HCT116 (cell line): ENCODE results near the gene ACSM5. TPM values are rescaled to one million over a fixed set of nuclear protein-coding genes. Genes with fewer than 3 reads are reported as not detected.

Experiments used
- ATAC-seq: fragments of 200-7000 bp; cut with Tn5 transposase; 2 replicates; pipeline ENCODE4 v1.9.1; 2020; ENCODE audit warnings: mild to moderate bottlenecking, moderate library complexity
- BruUV-seq: library from RNA; stranded (reverse); fragments of 400-500 nt; replicated peaks from 2 replicates; lab custom pipeline; 2021; lab: Mats Ljungman, UMichigan
- CTCF ChIA-PET: fragments of 300-600 bp; sonication (Branson Sonifier 250); formaldehyde crosslinking; loops from one replicate; lab custom pipeline; 2021; ENCODE audit warnings: antibody characterized with exemption; lab: Charles Lee
- POLR2A ChIA-PET: fragments of 300-600, 350-600 bp; sonication (Branson Sonifier 250); formaldehyde crosslinking; loops from one replicate; lab custom pipeline; 2021; ENCODE audit warnings: antibody characterized with exemption; lab: Charles Lee
- RAD21 ChIA-PET, 2 experiments: fragments of 300-600 bp; sonication (Branson Sonifier 250); formaldehyde crosslinking; loops; one replicate each; lab custom pipeline; 2023; ENCODE audit warnings: low total read pairs in 2 of 2; ENCODE audit not compliant: uncharacterized antibody in 2 of 2, unreplicated experiment in 2 of 2, low non-redundant PET in 1 of 2; lab: Charles Lee
- DNase-seq: peaks from one replicate; pipeline ENCODE4 v3.0.0-alpha.2; 2010; ENCODE audit warnings: low read depth, low spot score
- H2AFZ ChIP-seq: fragments of 200-600 bp; shearing (Covaris generic), sonication (generic); 2 replicates; pipeline ENCODE4 v1.6.1; 2017; ENCODE audit warnings: low read depth, mixed run types, mixed read lengths, antibody characterized with exemption, low read length; ENCODE audit not compliant: poor library complexity, severe bottlenecking
- H3K27ac ChIP-seq: 2 replicates; pipeline ENCODE4 v1.5.1; 2012; ENCODE audit warnings: low read depth, low read length
- H3K27me3 ChIP-seq: fragments of 200-600 bp; sonication (generic); 2 replicates; pipeline ENCODE4 v1.6.1; 2016; ENCODE audit warnings: mixed run types, low read length, mixed read lengths; ENCODE audit not compliant: insufficient read depth
- H3K36me3 ChIP-seq, 2 experiments: fragments of 200-500 bp in 1 of 2; fragments of 200-600 bp in 1 of 2; sonication (Bioruptor generic) in 1 of 2; sonication (generic) in 1 of 2; 2 replicates each; pipeline versions ENCODE4 v1.5.1 to v1.6.1; 2014 to 2016; ENCODE audit warnings: low read length in 2 of 2, inconsistent platforms in 1 of 2, mixed read lengths in 1 of 2, mixed run types in 1 of 2; ENCODE audit not compliant: insufficient read depth in 2 of 2, control insufficient read depth in 1 of 2
- H3K4me1 ChIP-seq, 2 experiments: fragments of 200-600 bp in 1 of 2; sonication (generic) in 1 of 2; 2 replicates each; pipeline versions ENCODE4 v1.5.1 to v1.6.1; 2012 to 2017; ENCODE audit warnings: low read length in 2 of 2, inconsistent platforms in 1 of 2, mild to moderate bottlenecking in 1 of 2, mixed read lengths in 1 of 2, mixed run types in 1 of 2, moderate library complexity in 1 of 2; ENCODE audit not compliant: insufficient read depth in 2 of 2, control insufficient read depth in 1 of 2
- H3K4me2 ChIP-seq: fragments of 200-600 bp; sonication (generic); 2 replicates; pipeline ENCODE4 v1.6.1; 2017; ENCODE audit warnings: mixed run types, low read length, mixed read lengths
- H3K4me3 ChIP-seq, 2 experiments: fragments of 200-600 bp in 1 of 2; sonication (generic) in 1 of 2; replicated peaks in 1 of 2; 2 replicates each; pipeline ENCODE4 v1.5.1; 2011 to 2016; ENCODE audit warnings: low read length in 2 of 2, control low read depth in 1 of 2, low read depth in 1 of 2, mild to moderate bottlenecking in 1 of 2, mixed read lengths in 1 of 2, mixed run types in 1 of 2
- H3K79me2 ChIP-seq: fragments of 200-600 bp; sonication (generic); 2 replicates; pipeline ENCODE4 v1.6.1; 2017; ENCODE audit warnings: mild to moderate bottlenecking, mixed run types, low read length, moderate library complexity, mixed read lengths; ENCODE audit not compliant: insufficient read depth
- H3K9ac ChIP-seq: fragments of 200-600 bp; sonication (generic); 2 replicates; pipeline ENCODE4 v1.6.1; 2016; ENCODE audit warnings: low read length, mixed read lengths
- H3K9me2 ChIP-seq: fragments of 200-600 bp; sonication (generic), shearing (Covaris generic); 2 replicates; pipeline ENCODE4 v1.6.1; 2017; ENCODE audit warnings: mixed run types, mild to moderate bottlenecking, moderate library complexity; ENCODE audit not compliant: insufficient read depth
- H3K9me3 ChIP-seq, 2 experiments: fragments of 200-500 bp in 1 of 2; fragments of 200-600 bp in 1 of 2; sonication (Bioruptor generic) in 1 of 2; sonication (generic) in 1 of 2; 2 replicates each; pipeline ENCODE4 v1.6.1; 2014 to 2017; ENCODE audit warnings: low read length in 2 of 2, mixed read lengths in 2 of 2, inconsistent platforms in 1 of 2, low read depth in 1 of 2, mild to moderate bottlenecking in 1 of 2, mixed run types in 1 of 2, moderate library complexity in 1 of 2; ENCODE audit not compliant: control insufficient read depth in 1 of 2, insufficient read depth in 1 of 2
- H4K20me1 ChIP-seq: fragments of 200-600 bp; sonication (generic), shearing (Covaris generic); 2 replicates; pipeline ENCODE4 v1.6.1; 2017; ENCODE audit warnings: mixed run types, mild to moderate bottlenecking, moderate library complexity; ENCODE audit not compliant: insufficient read depth
- CEBPB ChIP-seq: IDR thresholded peaks from 2 replicates; pipeline ENCODE4 v1.6.1; 2012; ENCODE audit warnings: low read depth
- JUND ChIP-seq: IDR thresholded peaks from 2 replicates; pipeline ENCODE4 v1.6.1; 2012
- POLR2A ChIP-seq: IDR thresholded peaks from 2 replicates; pipeline ENCODE4 v1.7.0; 2011; ENCODE audit warnings: borderline replicate concordance; ENCODE audit not compliant: insufficient read depth, insufficient read length; ENCODE audit errors: extremely low read depth
- RAD21 ChIP-seq: IDR thresholded peaks from 2 replicates; pipeline ENCODE4 v1.6.1; 2012; ENCODE audit warnings: low read depth, mild to moderate bottlenecking
- ZFX ChIP-seq: fragments of 450-650 bp; IDR thresholded peaks from 2 replicates; pipeline ENCODE4 v1.6.1; 2017
- intact Hi-C: fragments of 100-400 bp; cut with micrococcal nuclease; formaldehyde crosslinking; loops from 2 replicates; pipeline ENCODE4 v1.10.0; 2022
- total RNA-seq: library from RNA; stranded (reverse); gene quantifications from one replicate; pipeline ENCODE4 v1.2.1, GENCODE V29; 2021; ENCODE audit not compliant: unreplicated experiment
- TF ChIP-seq, protein P1 (sequence below): IDR thresholded peaks from 2 replicates; pipeline ENCODE4 v1.6.1; 2012; ENCODE audit warnings: low read depth
- TF ChIP-seq, protein P2 (sequence below): IDR thresholded peaks from 2 replicates; pipeline ENCODE4 v1.6.1; 2012
- TF ChIP-seq, protein P3 (sequence below): IDR thresholded peaks from 2 replicates; pipeline ENCODE4 v1.6.1; 2012

The ACSM5 gene
- total RNA-seq, 1 experiment from 2014 or later = not detected

GRCh38 chr16:20484726-20485125, 75.4 kb downstream of the ACSM5 start (continued):
- TF ChIP-seq, protein P1, sequence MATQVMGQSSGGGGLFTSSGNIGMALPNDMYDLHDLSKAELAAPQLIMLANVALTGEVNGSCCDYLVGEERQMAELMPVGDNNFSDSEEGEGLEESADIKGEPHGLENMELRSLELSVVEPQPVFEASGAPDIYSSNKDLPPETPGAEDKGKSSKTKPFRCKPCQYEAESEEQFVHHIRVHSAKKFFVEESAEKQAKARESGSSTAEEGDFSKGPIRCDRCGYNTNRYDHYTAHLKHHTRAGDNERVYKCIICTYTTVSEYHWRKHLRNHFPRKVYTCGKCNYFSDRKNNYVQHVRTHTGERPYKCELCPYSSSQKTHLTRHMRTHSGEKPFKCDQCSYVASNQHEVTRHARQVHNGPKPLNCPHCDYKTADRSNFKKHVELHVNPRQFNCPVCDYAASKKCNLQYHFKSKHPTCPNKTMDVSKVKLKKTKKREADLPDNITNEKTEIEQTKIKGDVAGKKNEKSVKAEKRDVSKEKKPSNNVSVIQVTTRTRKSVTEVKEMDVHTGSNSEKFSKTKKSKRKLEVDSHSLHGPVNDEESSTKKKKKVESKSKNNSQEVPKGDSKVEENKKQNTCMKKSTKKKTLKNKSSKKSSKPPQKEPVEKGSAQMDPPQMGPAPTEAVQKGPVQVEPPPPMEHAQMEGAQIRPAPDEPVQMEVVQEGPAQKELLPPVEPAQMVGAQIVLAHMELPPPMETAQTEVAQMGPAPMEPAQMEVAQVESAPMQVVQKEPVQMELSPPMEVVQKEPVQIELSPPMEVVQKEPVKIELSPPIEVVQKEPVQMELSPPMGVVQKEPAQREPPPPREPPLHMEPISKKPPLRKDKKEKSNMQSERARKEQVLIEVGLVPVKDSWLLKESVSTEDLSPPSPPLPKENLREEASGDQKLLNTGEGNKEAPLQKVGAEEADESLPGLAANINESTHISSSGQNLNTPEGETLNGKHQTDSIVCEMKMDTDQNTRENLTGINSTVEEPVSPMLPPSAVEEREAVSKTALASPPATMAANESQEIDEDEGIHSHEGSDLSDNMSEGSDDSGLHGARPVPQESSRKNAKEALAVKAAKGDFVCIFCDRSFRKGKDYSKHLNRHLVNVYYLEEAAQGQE = no peak
- TF ChIP-seq, protein P2, sequence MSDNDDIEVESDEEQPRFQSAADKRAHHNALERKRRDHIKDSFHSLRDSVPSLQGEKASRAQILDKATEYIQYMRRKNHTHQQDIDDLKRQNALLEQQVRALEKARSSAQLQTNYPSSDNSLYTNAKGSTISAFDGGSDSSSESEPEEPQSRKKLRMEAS = no peak
- no peak for TF ChIP-seq RAD21
- no peak for TF ChIP-seq POLR2A
- TF ChIP-seq, all 23 proteins: peak for 0

- no peak for ATAC-seq
- no peak overlapping the region for H3K4me3 ChIP-seq
- ChIA-PET CTCF (no interaction called here), RAD21 (no interaction called here), POLR2A (no interaction called here)
- TF ChIP-seq, protein P3, sequence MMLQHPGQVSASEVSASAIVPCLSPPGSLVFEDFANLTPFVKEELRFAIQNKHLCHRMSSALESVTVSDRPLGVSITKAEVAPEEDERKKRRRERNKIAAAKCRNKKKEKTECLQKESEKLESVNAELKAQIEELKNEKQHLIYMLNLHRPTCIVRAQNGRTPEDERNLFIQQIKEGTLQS = no peak
- TF ChIP-seq JUND (no peak), CEBPB (no peak), ZFX (no peak)
- no peaks in the 10 kb centered on the region for H3K36me3 ChIP-seq
- no peaks in the 10 kb centered on the region for H4K20me1 ChIP-seq
- H3K4me2 ChIP-seq = no peak overlapping the region
- no peak overlapping the region for H3K27ac ChIP-seq
- H2AFZ ChIP-seq = no peak overlapping the region
- H3K9ac ChIP-seq = no peak overlapping the region
- no peaks in the 10 kb centered on the region for H3K9me3 ChIP-seq
- no peaks in the 10 kb centered on the region for H3K4me1 ChIP-seq
- intact Hi-C loops = no loop called here
- no peak for DNase-seq
- H3K27me3 ChIP-seq = 0 out of 2 replicates have a peak, but pooled peaks cover 3% of the 10 kb centered on the region
- H3K9me2 ChIP-seq = no peaks in the 10 kb centered on the region
- H3K79me2 ChIP-seq = no peaks in the 10 kb centered on the region
- BruUV-seq = no TSS peak
Measured at GRCh38 chr16:20485408-20485807, 76.1 kb downstream of the ACSM5 start.

Other genes starting within 250 kb of the ACSM5 start
- 8.7 TPM for gene GP2, start 82.0 kb upstream of the ACSM5 start, total RNA-seq
- gene UMOD, start 56.8 kb upstream of the ACSM5 start, total RNA-seq = not detected
- not detected for gene PDILT, start 4.8 kb upstream of the ACSM5 start, total RNA-seq
- gene ACSM2A, start 42.0 kb downstream of the ACSM5 start, total RNA-seq = not detected
- not detected for gene ACSM2B, start 166.8 kb downstream of the ACSM5 start, total RNA-seq